ENCODE results near the gene WRAP53.

- no peak for TF ChIP-seq CTCF (IDR thresholded peaks at IDR 0.05)
- TF ChIP-seq EP300 (IDR thresholded peaks at IDR 0.05), result no peak
- TF ChIP-seq POLR2A (IDR thresholded peaks at IDR 0.05), result no peak
These were observed 31.4 kb downstream of the WRAP53 start for GRCh38 chr17:7719661-7720060.
